HCT116 (cell line): ENCODE data around the gene TEX101. TPM values are rescaled to one million over a fixed set of nuclear protein-coding genes. Genes with fewer than 3 reads are reported as not detected.
A peak's percentile ranks its signal among the peaks of the same experiment; 100 is the strongest.

Experiments
- ATAC-seq: fragments of 200-7000 bp; cut with Tn5 transposase; 2 replicates; pipeline ENCODE4 v1.9.1; 2020; ENCODE audit warnings: mild to moderate bottlenecking, moderate library complexity
- BruUV-seq: library from RNA; stranded (reverse); fragments of 400-500 nt; replicated peaks from 2 replicates; lab custom pipeline; 2021; lab: Mats Ljungman, UMichigan
- CTCF ChIA-PET: fragments of 300-600 bp; sonication (Branson Sonifier 250); formaldehyde crosslinking; loops from one replicate; lab custom pipeline; 2021; ENCODE audit warnings: antibody characterized with exemption; lab: Charles Lee
- POLR2A ChIA-PET: fragments of 300-600, 350-600 bp; sonication (Branson Sonifier 250); formaldehyde crosslinking; loops from one replicate; lab custom pipeline; 2021; ENCODE audit warnings: antibody characterized with exemption; lab: Charles Lee
- RAD21 ChIA-PET, 2 experiments: fragments of 300-600 bp; sonication (Branson Sonifier 250); formaldehyde crosslinking; loops; one replicate each; lab custom pipeline; 2023; ENCODE audit warnings: low total read pairs in 2 of 2; ENCODE audit not compliant: uncharacterized antibody in 2 of 2, unreplicated experiment in 2 of 2, low non-redundant PET in 1 of 2; lab: Charles Lee
- DNase-seq: peaks from one replicate; pipeline ENCODE4 v3.0.0-alpha.2; 2010; ENCODE audit warnings: low read depth, low spot score
- H2AFZ ChIP-seq: fragments of 200-600 bp; shearing (Covaris generic), sonication (generic); 2 replicates; pipeline ENCODE4 v1.6.1; 2017; ENCODE audit warnings: low read depth, mixed run types, mixed read lengths, antibody characterized with exemption, low read length; ENCODE audit not compliant: poor library complexity, severe bottlenecking
- H3K27ac ChIP-seq: 2 replicates; pipeline ENCODE4 v1.5.1; 2012; ENCODE audit warnings: low read depth, low read length
- H3K27me3 ChIP-seq: fragments of 200-600 bp; sonication (generic); 2 replicates; pipeline ENCODE4 v1.6.1; 2016; ENCODE audit warnings: mixed run types, low read length, mixed read lengths; ENCODE audit not compliant: insufficient read depth
- H3K36me3 ChIP-seq, 2 experiments: fragments of 200-500 bp in 1 of 2; fragments of 200-600 bp in 1 of 2; sonication (Bioruptor generic) in 1 of 2; sonication (generic) in 1 of 2; 2 replicates each; pipeline versions ENCODE4 v1.5.1 to v1.6.1; 2014 to 2016; ENCODE audit warnings: low read length in 2 of 2, inconsistent platforms in 1 of 2, mixed read lengths in 1 of 2, mixed run types in 1 of 2; ENCODE audit not compliant: insufficient read depth in 2 of 2, control insufficient read depth in 1 of 2
- H3K4me1 ChIP-seq, 2 experiments: fragments of 200-600 bp in 1 of 2; sonication (generic) in 1 of 2; 2 replicates each; pipeline versions ENCODE4 v1.5.1 to v1.6.1; 2012 to 2017; ENCODE audit warnings: low read length in 2 of 2, inconsistent platforms in 1 of 2, mild to moderate bottlenecking in 1 of 2, mixed read lengths in 1 of 2, mixed run types in 1 of 2, moderate library complexity in 1 of 2; ENCODE audit not compliant: insufficient read depth in 2 of 2, control insufficient read depth in 1 of 2
- H3K4me2 ChIP-seq: fragments of 200-600 bp; sonication (generic); 2 replicates; pipeline ENCODE4 v1.6.1; 2017; ENCODE audit warnings: mixed run types, low read length, mixed read lengths
- H3K4me3 ChIP-seq, 2 experiments: fragments of 200-600 bp in 1 of 2; sonication (generic) in 1 of 2; replicated peaks in 1 of 2; 2 replicates each; pipeline ENCODE4 v1.5.1; 2011 to 2016; ENCODE audit warnings: low read length in 2 of 2, control low read depth in 1 of 2, low read depth in 1 of 2, mild to moderate bottlenecking in 1 of 2, mixed read lengths in 1 of 2, mixed run types in 1 of 2
- H3K79me2 ChIP-seq: fragments of 200-600 bp; sonication (generic); 2 replicates; pipeline ENCODE4 v1.6.1; 2017; ENCODE audit warnings: mild to moderate bottlenecking, mixed run types, low read length, moderate library complexity, mixed read lengths; ENCODE audit not compliant: insufficient read depth
- H3K9ac ChIP-seq: fragments of 200-600 bp; sonication (generic); 2 replicates; pipeline ENCODE4 v1.6.1; 2016; ENCODE audit warnings: low read length, mixed read lengths
- H3K9me2 ChIP-seq: fragments of 200-600 bp; sonication (generic), shearing (Covaris generic); 2 replicates; pipeline ENCODE4 v1.6.1; 2017; ENCODE audit warnings: mixed run types, mild to moderate bottlenecking, moderate library complexity; ENCODE audit not compliant: insufficient read depth
- H3K9me3 ChIP-seq, 2 experiments: fragments of 200-500 bp in 1 of 2; fragments of 200-600 bp in 1 of 2; sonication (Bioruptor generic) in 1 of 2; sonication (generic) in 1 of 2; 2 replicates each; pipeline ENCODE4 v1.6.1; 2014 to 2017; ENCODE audit warnings: low read length in 2 of 2, mixed read lengths in 2 of 2, inconsistent platforms in 1 of 2, low read depth in 1 of 2, mild to moderate bottlenecking in 1 of 2, mixed run types in 1 of 2, moderate library complexity in 1 of 2; ENCODE audit not compliant: control insufficient read depth in 1 of 2, insufficient read depth in 1 of 2
- H4K20me1 ChIP-seq: fragments of 200-600 bp; sonication (generic), shearing (Covaris generic); 2 replicates; pipeline ENCODE4 v1.6.1; 2017; ENCODE audit warnings: mixed run types, mild to moderate bottlenecking, moderate library complexity; ENCODE audit not compliant: insufficient read depth
- CEBPB ChIP-seq: IDR thresholded peaks from 2 replicates; pipeline ENCODE4 v1.6.1; 2012; ENCODE audit warnings: low read depth
- EGR1 ChIP-seq: IDR thresholded peaks from 2 replicates; pipeline ENCODE4 v1.6.1; 2012; ENCODE audit warnings: low read depth
- EZH2phosphoT487 ChIP-seq: fragments of 200-600 bp; IDR thresholded peaks from 2 replicates; pipeline ENCODE4 v1.6.1; 2018; ENCODE audit warnings: antibody characterized with exemption, borderline replicate concordance
- JUND ChIP-seq: IDR thresholded peaks from 2 replicates; pipeline ENCODE4 v1.6.1; 2012
- REST ChIP-seq: IDR thresholded peaks from 2 replicates; pipeline ENCODE4 v1.6.1; 2012; ENCODE audit warnings: low read depth
- SP1 ChIP-seq: IDR thresholded peaks from 2 replicates; pipeline ENCODE4 v1.6.1; 2012; ENCODE audit warnings: low read depth
- TCF7L2 ChIP-seq: IDR thresholded peaks from 2 replicates; pipeline ENCODE4 v1.7.0; 2011; ENCODE audit warnings: borderline replicate concordance, inconsistent platforms; ENCODE audit not compliant: insufficient read depth, insufficient read length; ENCODE audit errors: extremely low read depth
- ZBTB33 ChIP-seq: IDR thresholded peaks from 2 replicates; pipeline ENCODE4 v1.6.1; 2011; ENCODE audit warnings: mild to moderate bottlenecking, low read length, moderate library complexity; ENCODE audit not compliant: insufficient replicate concordance; ENCODE audit errors: extremely low read depth
- ZFX ChIP-seq: fragments of 450-650 bp; IDR thresholded peaks from 2 replicates; pipeline ENCODE4 v1.6.1; 2017
- intact Hi-C: fragments of 100-400 bp; cut with micrococcal nuclease; formaldehyde crosslinking; loops from 2 replicates; pipeline ENCODE4 v1.10.0; 2022
- total RNA-seq: library from RNA; stranded (reverse); gene quantifications from one replicate; pipeline ENCODE4 v1.2.1, GENCODE V29; 2021; ENCODE audit not compliant: unreplicated experiment
- TF ChIP-seq, protein P1 (sequence below): IDR thresholded peaks from 2 replicates; pipeline ENCODE4 v1.6.1; 2012

Gene TEX101
- total RNA-seq, 1 experiment from 2014 or later, result not detected

DNA sequence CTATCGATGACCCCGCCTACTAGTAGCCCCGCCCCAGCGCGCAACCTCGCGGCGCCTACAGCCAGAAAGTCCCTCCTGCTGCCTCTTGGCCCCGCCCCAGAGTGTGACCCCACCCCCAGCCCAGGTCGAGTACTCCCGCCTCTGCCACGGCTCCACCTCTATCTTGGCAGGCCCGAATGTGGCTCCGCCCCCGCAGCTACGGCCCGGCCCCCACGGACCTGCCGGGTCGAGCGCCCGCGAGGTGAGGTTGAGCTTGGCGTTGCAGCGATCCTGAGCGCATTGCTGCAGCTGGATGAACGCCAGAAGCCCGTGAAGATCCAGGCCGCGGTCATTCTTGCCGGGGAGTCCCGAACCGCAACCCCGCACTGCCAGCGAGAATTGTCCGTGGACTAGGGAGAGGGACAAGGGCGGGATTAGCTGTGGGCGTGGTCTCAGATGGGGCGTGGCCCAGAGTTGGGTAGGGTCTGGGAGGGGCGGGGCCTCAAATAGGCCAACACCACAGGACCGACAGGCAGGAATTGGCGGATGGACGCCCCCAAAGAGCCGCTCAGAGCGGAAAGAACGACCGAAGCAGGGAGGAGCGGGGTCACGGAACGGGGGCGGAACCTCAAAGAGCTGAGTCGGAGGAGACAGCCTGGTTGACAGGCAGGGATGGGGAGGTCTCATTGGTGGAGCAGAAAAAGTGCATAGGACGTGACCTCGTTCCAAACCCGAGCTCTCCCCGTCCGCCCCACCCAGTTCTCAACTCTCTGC lies 48.9 kb downstream of the TEX101 start:
- intact Hi-C loops, result no loop called here
- ChIA-PET CTCF (interaction anchor here (1.2 to 3.0 kb wide), 5 partner anchors 12 to 56 kb away, joined by 4 to 19 read pairs (median 4); no protein-coding TSS in a partner anchor), POLR2A (interaction anchor here (0.7 to 1.8 kb wide), 8 partner anchors 10 to 205 kb away, joined by 3 to 8 read pairs (median 4); partner anchors contain the start of gene ZNF575), RAD21 (interaction anchor here (0.7 to 0.9 kb wide), 2 partner anchors 40 to 59 kb away, joined by 3 read pairs; partner anchors contain the start of gene PHLDB3 (in 1 of the 2))
- Histone ChIP-seq H3K79me2 (no peaks in the 10 kb centered on the region), H3K27ac (peak overlapping the region; percentile 26), H3K9ac (peak overlapping the region; percentile 65), H3K4me1 (peaks cover 22 to 54% of the 10 kb centered on the region in 2 experiments), H3K9me3 (no peaks in the 10 kb centered on the region), H3K27me3 (no peaks in the 10 kb centered on the region), H3K36me3 (no peaks in the 10 kb centered on the region), H2AFZ (peak overlapping the region; percentile 92)
- DNase-seq (peak; percentile 90), ATAC-seq (peak; percentile 87)
- no TSS peak for BruUV-seq
- TF ChIP-seq ZFX, result no peak
- peak; percentile 64 for TF ChIP-seq TCF7L2
- no peak for TF ChIP-seq ZBTB33
- TF ChIP-seq SP1, result 0 out of 2 replicates have a peak, but pooled peaks have one; percentile 7
- no peak for TF ChIP-seq REST
- TF ChIP-seq JUND, result no peak
- TF ChIP-seq, protein P1, sequence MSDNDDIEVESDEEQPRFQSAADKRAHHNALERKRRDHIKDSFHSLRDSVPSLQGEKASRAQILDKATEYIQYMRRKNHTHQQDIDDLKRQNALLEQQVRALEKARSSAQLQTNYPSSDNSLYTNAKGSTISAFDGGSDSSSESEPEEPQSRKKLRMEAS, result no peak
- TF ChIP-seq EZH2phosphoT487, result no peak
- TF ChIP-seq CEBPB, result no peak
- peak; percentile 84 for TF ChIP-seq EGR1
- TF ChIP-seq, all 23 proteins: peak for 3
- no peaks in the 10 kb centered on the region for H4K20me1 ChIP-seq
- H3K9me2 ChIP-seq, result no peaks in the 10 kb centered on the region
- H3K4me2 ChIP-seq, result peak overlapping the region; percentile 100
- H3K4me3 ChIP-seq, result peak overlapping the region; percentile 60 to 73
